ENCODE measurements around the gene ABLIM2. TPM values are rescaled to one million over a fixed set of nuclear protein-coding genes. Genes with fewer than 3 reads are reported as not detected.

ABLIM2 gene
- total and polyA plus RNA-seq, 3 donors from 2014 or later: 5.2 to 7.5 (median 6.9) TPM

DNA sequence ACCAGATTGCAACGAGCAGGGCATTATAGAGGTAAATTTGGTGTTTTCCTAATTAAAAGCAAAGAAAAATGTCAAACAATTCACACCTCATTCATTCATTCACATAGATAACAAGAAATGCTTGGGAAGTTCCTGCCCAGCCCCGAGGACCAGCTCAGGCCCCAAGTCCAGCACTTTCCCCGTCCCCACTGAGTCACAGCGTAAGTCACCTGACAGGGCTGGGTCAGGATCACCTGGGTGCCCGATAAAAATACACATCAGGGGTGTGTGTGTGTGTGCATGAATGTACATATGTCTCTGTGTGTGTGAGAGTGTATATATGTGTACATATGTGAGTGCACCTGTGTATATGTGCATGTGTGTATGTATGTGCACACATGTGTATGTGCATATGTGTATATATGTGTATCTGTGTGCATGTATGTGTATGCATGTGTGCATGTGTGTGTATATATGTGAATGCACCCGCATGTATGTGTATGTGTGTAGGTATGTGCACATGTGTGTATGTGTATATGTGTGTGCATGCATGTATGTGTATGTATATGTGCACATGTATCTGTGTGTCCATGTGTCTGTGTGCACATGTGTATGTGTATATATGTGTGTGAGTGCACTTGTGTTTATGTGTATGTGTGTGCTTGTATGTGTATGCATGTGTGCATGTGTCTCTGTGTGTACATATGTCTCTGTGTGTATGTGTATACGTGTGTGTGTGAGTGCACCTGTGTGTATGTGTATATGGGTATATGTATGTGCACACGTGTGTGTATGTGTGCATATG is 21.9 kb upstream of the ABLIM2 start:
- no peak for DNase-seq
- no peaks in the 10 kb centered on the region for H3K9me3 ChIP-seq
- 75 to 81% methylated on average over 8 of the region's 8 CpGs for WGBS, 2 donors
- no peak overlapping the region for H3K4me3 ChIP-seq
- H3K4me1 ChIP-seq: no peaks in the 10 kb centered on the region
- H3K36me3 ChIP-seq (ENCODE audit: low read depth, missing control alignments): no peaks in the 10 kb centered on the region
- TF ChIP-seq CTCF (IDR thresholded peaks at IDR 0.05) (no peak), POLR2A (IDR thresholded peaks at IDR 0.05) (no peak)
- intact Hi-C loops (cut with DNase I; ENCODE audit: low total_unique reads): no loop called here
- no peak overlapping the region for H3K27ac ChIP-seq
- no peaks in the 10 kb centered on the region for H3K27me3 ChIP-seq

- H3K4me1 ChIP-seq: no peaks in the 10 kb centered on the region
- no peak overlapping the region for H3K4me3 ChIP-seq
- DNase-seq: no peak
- H3K27me3 ChIP-seq: no peaks in the 10 kb centered on the region
- no peaks in the 10 kb centered on the region for H3K9me3 ChIP-seq
- H3K36me3 ChIP-seq (ENCODE audit: low read depth, missing control alignments): no peaks in the 10 kb centered on the region
- intact Hi-C loops (cut with DNase I; ENCODE audit: low total_unique reads): no loop called here
- 85 to 92% methylated on average over 8 to 9 of the region's 9 CpGs for WGBS, 2 donors
- no peak overlapping the region for H3K27ac ChIP-seq
- TF ChIP-seq POLR2A (IDR thresholded peaks at IDR 0.05) (no peak), CTCF (IDR thresholded peaks at IDR 0.05) (no peak)
Observed at GRCh38 chr4:8179771-8180170, 21.2 kb upstream of the ABLIM2 start.

DNA sequence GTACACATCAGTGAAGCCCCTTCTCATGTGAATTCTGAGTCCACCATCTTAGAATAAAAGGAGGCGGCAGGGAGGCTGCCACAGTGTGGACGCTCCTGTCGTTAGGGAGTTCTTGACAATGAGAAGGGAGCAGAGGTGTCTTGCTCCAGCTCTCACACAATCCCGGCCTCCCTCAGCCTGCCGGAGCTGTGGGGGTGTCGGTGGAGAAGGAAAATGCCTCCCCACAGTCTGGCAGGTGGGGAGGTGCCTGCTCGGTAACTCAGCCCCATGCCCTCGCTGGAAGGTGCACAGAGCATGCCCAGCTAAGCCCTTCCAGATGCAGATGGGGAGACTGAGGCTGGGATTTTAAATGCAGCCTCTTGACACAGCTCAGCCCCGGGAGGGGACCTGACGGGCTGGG is 20.5 kb upstream of the ABLIM2 start:
- no peaks in the 10 kb centered on the region for H3K27me3 ChIP-seq
- DNase-seq: no peak
- no peaks in the 10 kb centered on the region for H3K4me1 ChIP-seq
- H3K9me3 ChIP-seq: no peaks in the 10 kb centered on the region
- H3K4me3 ChIP-seq: no peak overlapping the region
- H3K27ac ChIP-seq: no peak overlapping the region
- intact Hi-C loops (cut with DNase I; ENCODE audit: low total_unique reads): no loop called here
- no peak for TF ChIP-seq POLR2A (IDR thresholded peaks at IDR 0.05)
- H3K36me3 ChIP-seq (ENCODE audit: low read depth, missing control alignments): no peaks in the 10 kb centered on the region
- WGBS, 2 donors: 82 to 89% methylated on average over 5 to 10 of the region's 10 CpGs

DNA sequence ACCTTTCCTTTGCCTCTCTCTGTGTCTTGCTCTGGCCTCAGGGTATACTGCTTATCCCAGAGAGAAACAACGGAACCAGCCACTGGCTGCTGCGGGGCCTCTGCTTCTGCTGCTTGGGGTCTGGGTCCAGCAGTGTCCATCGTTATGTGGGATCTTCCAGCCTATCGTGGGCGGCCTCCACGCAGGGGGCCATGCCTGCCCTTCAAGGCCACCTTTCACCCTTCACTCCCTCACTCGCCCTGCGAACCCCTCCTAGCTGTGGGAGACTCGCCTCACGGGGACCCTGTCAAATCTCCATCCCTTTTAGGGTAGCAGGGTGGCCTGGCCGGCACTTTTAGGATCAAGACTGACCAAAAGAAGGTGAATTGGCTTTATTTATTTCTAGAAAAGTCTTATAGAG is 19.3 kb upstream of the ABLIM2 start:
- no peaks in the 10 kb centered on the region for H3K4me1 ChIP-seq
- no peaks in the 10 kb centered on the region for H3K9me3 ChIP-seq
- H3K27ac ChIP-seq: no peak overlapping the region
- no peaks in the 10 kb centered on the region for H3K27me3 ChIP-seq
- intact Hi-C loops (cut with DNase I; ENCODE audit: low total_unique reads): no loop called here
- WGBS, 2 donors: 78 to 89% methylated on average over 11 of the region's 11 CpGs
- no peak overlapping the region for H3K4me3 ChIP-seq
- H3K36me3 ChIP-seq (ENCODE audit: low read depth, missing control alignments): no peaks in the 10 kb centered on the region
- DNase-seq: no peak
- no peak for TF ChIP-seq CTCF (IDR thresholded peaks at IDR 0.05)
- TF ChIP-seq POLR2A (IDR thresholded peaks at IDR 0.05): no peak

DNA sequence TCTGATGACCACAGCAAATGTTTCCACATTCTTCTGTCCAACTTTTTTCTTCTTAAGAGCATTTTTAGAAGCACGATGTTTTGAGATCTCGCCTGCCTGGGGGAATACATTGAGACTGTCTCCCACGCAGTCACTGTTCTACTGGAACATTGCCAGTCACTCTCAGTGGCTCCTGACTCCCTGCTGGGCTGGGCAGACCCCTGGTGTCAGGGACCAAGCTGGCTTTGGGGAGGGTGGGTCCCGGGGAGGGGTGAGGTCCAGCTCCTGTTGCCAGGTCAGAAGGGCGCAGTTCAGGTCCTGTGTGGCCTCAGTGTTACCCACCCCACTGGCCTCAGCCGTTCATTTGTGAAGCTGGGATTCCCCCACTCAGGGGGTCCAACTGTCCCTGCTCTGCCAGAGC is 18.9 kb upstream of the ABLIM2 start:
- H3K4me3 ChIP-seq: no peak overlapping the region
- intact Hi-C loops (cut with DNase I; ENCODE audit: low total_unique reads): no loop called here
- H3K36me3 ChIP-seq (ENCODE audit: low read depth, missing control alignments): no peaks in the 10 kb centered on the region
- TF ChIP-seq POLR2A (IDR thresholded peaks at IDR 0.05) (no peak), CTCF (IDR thresholded peaks at IDR 0.05) (no peak)
- H3K9me3 ChIP-seq: no peaks in the 10 kb centered on the region
- no peak for DNase-seq
- no peaks in the 10 kb centered on the region for H3K27me3 ChIP-seq
- 62 to 65% methylated on average over 4 to 6 of the region's 6 CpGs for WGBS, 2 donors
- no peaks in the 10 kb centered on the region for H3K4me1 ChIP-seq
- H3K27ac ChIP-seq: no peak overlapping the region
